Activated naive CD8-positive, alpha-beta T cell (primary cell): ENCODE results near the gene RRP1B.
A peak's percentile ranks its signal among the peaks of the same experiment; 100 is the strongest.

Experiments
- H3K27ac Mint-ChIP-seq: one replicate; pipeline ENCODE4 v1.8.0; 2021; ENCODE audit warnings: mixed read lengths
- H3K27me3 Mint-ChIP-seq: one replicate; pipeline ENCODE4 v1.8.0; 2021; ENCODE audit warnings: mixed read lengths
- H3K36me3 Mint-ChIP-seq: one replicate; pipeline ENCODE4 v1.8.0; 2021; ENCODE audit warnings: mixed read lengths
- H3K4me1 Mint-ChIP-seq: one replicate; pipeline ENCODE4 v1.8.0; 2021; ENCODE audit warnings: low read depth, mixed read lengths
- H3K4me3 Mint-ChIP-seq: one replicate; pipeline ENCODE4 v1.8.0; 2021; ENCODE audit warnings: mild to moderate bottlenecking, mixed read lengths
- H3K9me3 Mint-ChIP-seq: one replicate; pipeline ENCODE4 v1.8.0; 2021; ENCODE audit warnings: low read depth, mixed read lengths

RRP1B gene

GRCh38 chr21:43731891-43732711 lies 72.7 kb downstream of the RRP1B start:
- H3K4me1 Mint-ChIP-seq = peaks cover 51% of the 10 kb centered on the region
- no peak overlapping the region for H3K4me3 Mint-ChIP-seq

DNA sequence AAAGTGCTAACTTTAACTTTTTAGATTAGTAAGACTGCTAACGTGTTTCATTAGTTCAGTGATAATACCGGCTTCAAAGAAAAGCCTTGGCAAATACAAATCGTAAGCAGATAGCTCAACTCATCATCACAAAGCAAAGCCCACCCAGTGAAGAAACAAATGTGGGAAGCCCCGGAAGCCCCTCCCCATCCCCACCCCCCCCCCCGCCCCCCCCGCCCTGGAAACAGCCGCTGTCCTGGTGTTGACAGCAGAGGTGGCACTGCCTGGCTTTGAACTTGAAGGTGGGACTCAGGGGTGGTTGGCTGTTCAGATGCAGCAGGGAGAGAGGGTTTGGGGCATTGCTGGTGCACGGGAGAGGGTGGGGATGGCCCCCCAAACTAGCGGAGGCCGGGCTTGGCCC lies 73.7 kb downstream of the RRP1B start:
- Mint-ChIP-seq H3K36me3 (no peaks in the 10 kb centered on the region), H3K4me3 (no peak overlapping the region), H3K9me3 (no peaks in the 10 kb centered on the region), H3K27me3 (no peaks in the 10 kb centered on the region), H3K27ac (no peak overlapping the region), H3K4me1 (peaks cover 42% of the 10 kb centered on the region)

More at GRCh38 chr21:43731891-43732711, 72.7 kb downstream of the RRP1B start:
- no peaks in the 10 kb centered on the region for H3K9me3 Mint-ChIP-seq
- H3K27me3 Mint-ChIP-seq = no peaks in the 10 kb centered on the region
- H3K27ac Mint-ChIP-seq = no peak overlapping the region
- H3K36me3 Mint-ChIP-seq = no peaks in the 10 kb centered on the region

GRCh38 chr21:43733529-43734071 lies 74.2 kb downstream of the RRP1B start:
- H3K9me3 Mint-ChIP-seq = no peaks in the 10 kb centered on the region
- H3K27ac Mint-ChIP-seq = no peak overlapping the region
- H3K36me3 Mint-ChIP-seq = peaks cover 2% of the 10 kb centered on the region
- H3K27me3 Mint-ChIP-seq = no peaks in the 10 kb centered on the region
- peaks cover 37% of the 10 kb centered on the region for H3K4me1 Mint-ChIP-seq
- peak overlapping the region; percentile 15 for H3K4me3 Mint-ChIP-seq

- no peak overlapping the region for H3K27ac Mint-ChIP-seq
- peak overlapping the region; percentile 15 for H3K4me3 Mint-ChIP-seq
- no peaks in the 10 kb centered on the region for H3K9me3 Mint-ChIP-seq
- H3K36me3 Mint-ChIP-seq = peaks cover 2% of the 10 kb centered on the region
- H3K4me1 Mint-ChIP-seq = peaks cover 31% of the 10 kb centered on the region
- no peaks in the 10 kb centered on the region for H3K27me3 Mint-ChIP-seq
Measured at GRCh38 chr21:43734131-43734927, 75.0 kb downstream of the RRP1B start.

DNA sequence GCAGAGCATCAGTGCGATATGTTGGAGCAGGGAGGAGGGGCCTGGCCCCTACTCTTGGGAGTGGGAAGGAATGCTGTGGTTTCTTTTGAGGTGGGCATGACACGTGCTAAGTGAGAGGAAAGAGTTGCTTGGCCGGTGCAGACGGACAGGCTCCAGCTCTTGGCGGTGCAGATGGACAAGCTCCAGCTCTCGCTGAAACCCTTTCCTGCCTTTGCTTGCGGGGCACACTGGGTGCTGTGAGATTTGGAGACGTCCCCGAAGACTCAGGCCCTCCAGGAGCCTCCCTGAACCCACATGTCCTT lies 75.5 kb downstream of the RRP1B start:
- Mint-ChIP-seq H3K4me3 (no peak overlapping the region), H3K36me3 (peaks cover 2% of the 10 kb centered on the region), H3K27ac (no peak overlapping the region), H3K9me3 (no peaks in the 10 kb centered on the region), H3K27me3 (no peaks in the 10 kb centered on the region), H3K4me1 (peaks cover 28% of the 10 kb centered on the region)

DNA sequence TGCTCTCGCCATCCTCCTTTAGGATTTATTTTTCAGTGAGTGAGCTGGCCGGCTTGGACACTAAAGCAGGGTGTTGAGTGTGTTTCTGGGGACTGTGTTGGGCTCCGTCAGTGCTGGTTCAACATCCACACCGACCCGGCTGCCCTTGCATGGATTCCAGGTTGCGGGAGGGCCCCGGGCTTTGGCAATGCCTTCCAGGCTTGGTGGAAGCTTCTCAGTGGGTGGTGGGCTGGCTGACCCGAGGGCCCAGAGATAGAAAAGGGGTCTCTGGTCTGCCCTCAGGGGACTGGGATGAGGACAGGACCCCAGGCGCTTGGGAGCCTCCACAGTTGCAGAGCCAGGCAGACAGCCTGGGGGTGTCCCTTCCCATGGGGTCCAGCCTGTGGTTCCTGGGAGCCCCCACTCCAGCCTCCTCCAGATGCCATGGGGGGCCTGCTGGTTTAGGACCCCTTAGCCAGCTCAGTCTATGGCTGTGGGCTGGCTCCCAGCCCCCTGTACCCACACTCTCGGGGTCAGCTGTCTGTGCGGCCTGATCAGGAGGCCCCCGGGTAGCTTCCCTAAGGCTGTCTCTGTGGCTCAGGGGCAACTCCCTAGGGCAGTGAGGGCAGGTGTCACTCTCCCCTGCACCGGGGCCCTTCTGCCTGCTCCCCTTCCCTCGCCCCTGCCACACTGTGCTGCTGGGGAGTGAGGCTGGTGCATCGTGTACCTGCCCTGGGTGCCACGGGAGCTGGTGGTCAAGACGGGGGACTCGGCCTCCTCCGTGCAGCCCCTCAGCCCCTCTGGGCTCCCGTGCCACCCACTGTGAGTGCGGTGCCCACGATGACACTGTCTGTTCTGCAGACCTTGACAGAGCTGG lies 76.1 kb downstream of the RRP1B start:
- H3K4me1 Mint-ChIP-seq = peaks cover 27% of the 10 kb centered on the region
- no peak overlapping the region for H3K27ac Mint-ChIP-seq
- H3K27me3 Mint-ChIP-seq = no peaks in the 10 kb centered on the region
- H3K36me3 Mint-ChIP-seq = peaks cover 2% of the 10 kb centered on the region
- H3K9me3 Mint-ChIP-seq = no peaks in the 10 kb centered on the region
- no peak overlapping the region for H3K4me3 Mint-ChIP-seq

DNA sequence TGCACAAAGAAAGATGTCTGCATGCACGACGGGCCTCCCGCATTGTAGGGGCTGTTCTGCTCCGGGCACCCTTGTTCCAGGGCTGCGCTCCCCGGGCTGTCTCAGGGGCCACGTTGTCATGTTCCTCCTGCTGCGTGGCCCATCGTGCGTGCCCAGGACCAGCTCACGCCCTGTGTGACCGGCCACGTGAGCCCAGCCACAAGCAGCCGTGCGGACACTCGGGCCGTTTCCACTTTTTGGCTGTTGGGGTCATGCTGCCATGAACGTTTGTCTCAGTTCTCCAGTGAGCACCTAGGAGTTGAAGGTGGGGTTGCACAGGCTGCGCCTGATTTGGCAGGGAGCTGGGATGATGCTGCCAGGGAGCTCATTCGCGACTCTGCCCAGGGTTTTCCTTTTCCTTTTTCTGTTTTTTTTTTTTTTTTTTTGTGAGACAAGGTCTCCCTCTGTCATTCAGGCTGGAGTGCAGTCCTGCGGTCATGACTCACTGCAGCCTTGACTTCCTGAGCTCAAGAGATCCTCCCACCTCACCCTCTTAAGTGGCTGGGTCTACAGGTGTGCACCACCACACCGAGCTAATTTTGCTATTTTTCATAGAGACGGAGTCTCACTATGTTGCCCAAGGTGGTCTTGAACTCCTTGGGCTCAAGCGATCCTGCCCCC lies 77.0 kb downstream of the RRP1B start:
- Mint-ChIP-seq H3K9me3 (no peaks in the 10 kb centered on the region), H3K4me1 (peaks cover 25% of the 10 kb centered on the region), H3K27me3 (no peaks in the 10 kb centered on the region), H3K36me3 (peaks cover 5% of the 10 kb centered on the region), H3K4me3 (no peak overlapping the region), H3K27ac (no peak overlapping the region)

DNA sequence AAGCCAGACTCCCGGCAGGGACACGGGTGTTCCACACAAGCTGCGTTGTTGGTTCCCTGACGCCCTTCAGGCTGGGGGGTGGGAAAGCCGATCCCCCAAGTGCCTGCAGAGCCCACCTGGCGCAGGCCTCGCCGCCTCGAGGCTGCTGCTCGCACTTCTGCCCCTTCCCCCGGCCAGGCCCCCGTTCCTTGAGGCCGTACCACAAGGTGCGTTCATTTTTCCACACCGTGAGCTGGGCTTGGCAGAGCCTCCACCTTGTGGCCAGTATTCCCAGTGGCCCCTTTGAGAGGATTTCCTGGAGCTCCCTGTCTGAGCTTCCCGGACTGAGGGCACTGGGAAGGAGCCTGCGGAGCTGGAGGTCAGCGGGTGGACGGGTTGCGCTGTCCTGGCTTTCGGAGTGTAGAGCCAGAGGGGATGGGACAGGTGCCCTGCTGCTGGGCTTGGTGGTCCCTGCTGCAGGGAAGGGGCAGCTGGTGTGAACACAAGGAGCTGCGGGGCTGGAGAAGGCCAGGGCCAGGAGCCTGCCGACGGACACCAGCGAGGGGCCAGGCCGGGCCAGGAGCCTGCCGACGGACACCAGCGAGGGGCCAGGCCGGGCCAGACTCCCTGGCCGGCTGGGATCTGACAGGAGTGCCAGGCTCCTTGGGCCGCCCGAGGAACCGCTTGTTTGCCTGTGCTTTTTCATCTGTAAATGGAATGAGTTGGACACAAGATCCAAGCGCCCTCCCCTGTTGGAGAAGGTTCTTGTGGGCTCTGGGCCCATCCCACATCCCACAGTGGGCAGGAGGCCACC lies 78.0 kb downstream of the RRP1B start:
- H3K9me3 Mint-ChIP-seq = no peaks in the 10 kb centered on the region
- H3K36me3 Mint-ChIP-seq = peaks cover 5% of the 10 kb centered on the region
- no peak overlapping the region for H3K4me3 Mint-ChIP-seq
- peaks cover 22% of the 10 kb centered on the region for H3K4me1 Mint-ChIP-seq
- no peak overlapping the region for H3K27ac Mint-ChIP-seq
- no peaks in the 10 kb centered on the region for H3K27me3 Mint-ChIP-seq

GRCh38 chr21:43739621-43740435 lies 80.5 kb downstream of the RRP1B start:
- Mint-ChIP-seq H3K4me3 (no peak overlapping the region), H3K9me3 (no peaks in the 10 kb centered on the region), H3K27me3 (no peaks in the 10 kb centered on the region), H3K27ac (no peak overlapping the region), H3K4me1 (peaks cover 7% of the 10 kb centered on the region), H3K36me3 (peaks cover 6% of the 10 kb centered on the region)

DNA sequence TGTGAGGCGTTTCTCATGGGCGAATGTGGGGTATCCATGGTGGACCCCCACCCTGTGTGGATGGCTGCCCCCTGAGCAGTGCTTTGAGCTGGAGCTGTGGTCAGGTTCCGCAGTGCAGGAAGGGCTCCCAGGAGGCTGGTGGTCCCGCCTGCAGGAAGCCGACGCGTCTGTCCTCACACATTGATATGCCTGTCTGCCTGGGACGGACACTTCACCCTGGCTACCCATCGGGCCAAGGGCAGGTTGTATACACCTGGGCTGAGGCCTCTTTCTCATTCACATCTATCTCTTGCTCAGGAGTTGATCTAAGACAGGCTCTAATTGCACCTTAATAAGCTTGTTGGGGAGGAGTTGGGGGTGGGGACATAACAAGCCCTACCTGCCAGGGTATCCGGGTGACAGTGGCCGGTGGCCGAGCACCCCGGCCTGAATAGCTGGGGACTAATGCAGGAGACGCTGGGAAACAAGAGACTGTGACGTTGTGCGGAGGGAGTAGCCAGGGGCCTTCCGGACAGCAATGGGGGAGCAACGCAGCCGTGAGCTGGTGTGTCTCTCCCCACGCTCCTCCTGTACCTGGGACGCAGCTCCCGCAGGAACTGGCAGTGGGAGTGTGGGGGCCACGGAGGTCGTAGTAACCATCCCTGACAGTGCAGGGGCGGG lies 81.3 kb downstream of the RRP1B start:
- H3K4me3 Mint-ChIP-seq = no peak overlapping the region
- H3K36me3 Mint-ChIP-seq = peaks cover 7% of the 10 kb centered on the region
- H3K27ac Mint-ChIP-seq = no peak overlapping the region
- H3K9me3 Mint-ChIP-seq = no peaks in the 10 kb centered on the region
- peaks cover 5% of the 10 kb centered on the region for H3K4me1 Mint-ChIP-seq
- H3K27me3 Mint-ChIP-seq = no peaks in the 10 kb centered on the region

DNA sequence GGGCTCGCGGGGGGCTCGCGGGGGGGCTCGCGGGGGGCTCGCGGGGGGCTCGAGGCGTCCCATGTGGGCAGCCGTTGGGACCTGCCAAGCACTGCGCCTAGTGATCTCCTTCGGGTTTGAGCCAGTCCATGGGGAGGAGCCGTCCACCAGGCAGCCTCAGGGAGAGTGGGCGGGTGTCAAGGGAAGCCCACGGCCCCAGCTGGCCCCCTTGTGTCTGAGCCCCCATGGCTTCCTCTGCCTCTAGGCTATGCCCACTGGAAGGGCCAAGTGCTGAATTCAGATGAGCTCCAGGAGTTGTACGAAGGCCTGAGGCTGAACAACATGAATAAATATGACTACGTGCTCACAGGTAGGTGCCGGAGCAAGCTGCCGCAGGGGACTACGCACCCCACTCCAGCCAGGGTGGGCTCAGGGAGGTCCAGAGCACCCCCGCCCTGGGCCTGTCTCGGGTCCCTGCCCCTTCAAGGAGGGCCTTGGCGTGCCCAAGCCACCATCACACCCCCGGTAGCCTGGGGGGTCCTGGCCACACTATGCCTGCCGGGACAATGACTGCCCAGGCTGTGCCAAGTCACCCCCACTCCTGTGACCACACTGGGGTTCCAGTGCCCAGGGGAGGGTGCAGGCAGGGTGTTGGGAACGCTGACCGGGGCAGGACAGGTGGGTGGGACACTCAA lies 82.2 kb downstream of the RRP1B start:
- H3K27ac Mint-ChIP-seq = no peak overlapping the region
- H3K4me1 Mint-ChIP-seq = peaks cover 5% of the 10 kb centered on the region
- H3K4me3 Mint-ChIP-seq = no peak overlapping the region
- no peaks in the 10 kb centered on the region for H3K27me3 Mint-ChIP-seq
- peaks cover 7% of the 10 kb centered on the region for H3K36me3 Mint-ChIP-seq
- no peaks in the 10 kb centered on the region for H3K9me3 Mint-ChIP-seq

DNA sequence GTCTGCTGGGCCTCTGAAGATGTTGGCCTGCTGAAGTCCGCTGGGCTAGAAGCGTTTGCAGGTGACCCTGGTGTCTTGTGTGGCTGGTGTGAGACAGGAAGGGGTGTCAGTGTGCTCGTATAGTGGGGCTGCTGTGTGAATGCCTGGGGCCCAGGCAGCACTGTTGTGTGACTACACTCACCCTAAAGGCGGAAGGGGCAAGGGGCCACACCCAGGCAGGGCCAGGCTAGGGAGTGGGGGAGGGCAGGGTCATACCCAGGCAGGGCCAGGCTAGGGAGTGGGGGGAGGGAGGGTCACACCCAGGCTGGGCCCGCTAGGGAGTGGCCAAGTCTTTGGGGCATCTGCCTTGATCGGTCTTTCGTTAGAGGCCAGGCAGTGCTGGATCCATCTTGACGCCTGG lies 84.6 kb downstream of the RRP1B start:
- no peaks in the 10 kb centered on the region for H3K9me3 Mint-ChIP-seq
- H3K27ac Mint-ChIP-seq = no peak overlapping the region
- no peaks in the 10 kb centered on the region for H3K27me3 Mint-ChIP-seq
- no peak overlapping the region for H3K4me3 Mint-ChIP-seq
- peaks cover 5% of the 10 kb centered on the region for H3K4me1 Mint-ChIP-seq
- peaks cover 6% of the 10 kb centered on the region for H3K36me3 Mint-ChIP-seq
